ENCODE measurements around the gene PLA2G2E.
A peak's percentile ranks its signal among the peaks of the same experiment; 100 is the strongest.

The PLA2G2E gene

GRCh38 chr1:19923137-19923952 is at the start of gene PLA2G2E:
PLA2G2E (minus strand) TSS chr1:19923617; CDS start chr1:19923559, 58 bp downstream.
- peak; percentile 67 for DNase-seq (ENCODE audit: low spot score)

- no peak for DNase-seq (ENCODE audit: low spot score)
Measured at GRCh38 chr1:19971664-19972063, 48.2 kb upstream of the PLA2G2E start.

- no peak for DNase-seq (ENCODE audit: low spot score)
Measured at GRCh38 chr1:19969898-19970660, 46.7 kb upstream of the PLA2G2E start.

GRCh38 chr1:19967808-19968207 is 44.4 kb upstream of the PLA2G2E start:
- no peak for DNase-seq (ENCODE audit: low spot score)

- no peak for DNase-seq (ENCODE audit: low spot score)
Measured at GRCh38 chr1:19964542-19964941, 41.1 kb upstream of the PLA2G2E start.

- no peak for DNase-seq (ENCODE audit: low spot score)
Measured at GRCh38 chr1:19963636-19964035, 40.2 kb upstream of the PLA2G2E start.

GRCh38 chr1:19960591-19960990 is 37.2 kb upstream of the PLA2G2E start:
- DNase-seq (ENCODE audit: low spot score) = no peak

- DNase-seq (ENCODE audit: low spot score) = no peak
Measured at GRCh38 chr1:19957779-19958178, 34.4 kb upstream of the PLA2G2E start.

GRCh38 chr1:19955534-19956170 is 32.2 kb upstream of the PLA2G2E start:
- DNase-seq (ENCODE audit: low spot score) = no peak

GRCh38 chr1:19954059-19954458 is 30.6 kb upstream of the PLA2G2E start:
- no peak for DNase-seq (ENCODE audit: low spot score)

- DNase-seq (ENCODE audit: low spot score) = peak; percentile 79
Measured at GRCh38 chr1:19949016-19949415, 25.6 kb upstream of the PLA2G2E start.

GRCh38 chr1:19946971-19947370 is 23.6 kb upstream of the PLA2G2E start:
- no peak for DNase-seq (ENCODE audit: low spot score)

- no peak for DNase-seq (ENCODE audit: low spot score)
Measured at GRCh38 chr1:19946331-19946751, 22.9 kb upstream of the PLA2G2E start.

- DNase-seq (ENCODE audit: low spot score) = no peak
Measured at GRCh38 chr1:19945914-19946313, 22.5 kb upstream of the PLA2G2E start.

- DNase-seq (ENCODE audit: low spot score) = no peak
Measured at GRCh38 chr1:19942657-19943056, 19.2 kb upstream of the PLA2G2E start.

- no peak for DNase-seq (ENCODE audit: low spot score)
Measured at GRCh38 chr1:19942088-19942487, 18.7 kb upstream of the PLA2G2E start.

- DNase-seq (ENCODE audit: low spot score) = no peak
Measured at GRCh38 chr1:19941206-19941568, 17.8 kb upstream of the PLA2G2E start.

GRCh38 chr1:19940486-19941205 is 17.2 kb upstream of the PLA2G2E start:
- DNase-seq (ENCODE audit: low spot score) = no peak

GRCh38 chr1:19938472-19938871 is 15.1 kb upstream of the PLA2G2E start:
- DNase-seq (ENCODE audit: low spot score) = no peak

- no peak for DNase-seq (ENCODE audit: low spot score)
Measured at GRCh38 chr1:19936061-19936750, 12.8 kb upstream of the PLA2G2E start.

- DNase-seq (ENCODE audit: low spot score) = no peak
Measured at GRCh38 chr1:19934336-19934735, 10.9 kb upstream of the PLA2G2E start.

GRCh38 chr1:19932866-19933265 is 9.4 kb upstream of the PLA2G2E start:
- DNase-seq (ENCODE audit: low spot score) = no peak
